WTC11 (cell line): ENCODE measurements around the gene KRT6A. TPM values are rescaled to one million over a fixed set of nuclear protein-coding genes. Genes with fewer than 3 reads are reported as not detected.

Experiments
- ATAC-seq: fragments of 200-7000 bp; cut with Tn5 transposase; 2 replicates; pipeline ENCODE4 v1.10.0; 2021; ENCODE audit warnings: mild to moderate bottlenecking, moderate library complexity
- CTCF ChIA-PET: fragments of 300-600 bp; sonication (Branson Sonifier 250); formaldehyde crosslinking; loops from one replicate; lab custom pipeline; 2021; ENCODE audit warnings: antibody characterized with exemption; lab: Charles Lee
- POLR2A ChIA-PET: fragments of 350-600 bp; sonication (Branson Sonifier 250); formaldehyde crosslinking; loops from one replicate; lab custom pipeline; 2021; ENCODE audit warnings: antibody characterized with exemption; lab: Charles Lee
- DNase-seq: peaks from one replicate; pipeline ENCODE4 v3.0.0; 2021; ENCODE audit warnings: low spot score
- H3K27ac Mint-ChIP-seq: 2 replicates; pipeline ENCODE4 v1.8.0; 2021; ENCODE audit warnings: mixed read lengths
- H3K27me3 Mint-ChIP-seq: 2 replicates; pipeline ENCODE4 v1.8.0; 2021; ENCODE audit warnings: low read depth, mild to moderate bottlenecking, moderate library complexity, mixed read lengths
- H3K36me3 Mint-ChIP-seq: 2 replicates; pipeline ENCODE4 v1.8.0; 2021; ENCODE audit warnings: mixed read lengths
- H3K4me1 Mint-ChIP-seq: 2 replicates; pipeline ENCODE4 v1.8.0; 2022; ENCODE audit warnings: mixed read lengths
- H3K4me3 Mint-ChIP-seq: 2 replicates; pipeline ENCODE4 v1.8.0; 2021; ENCODE audit warnings: mild to moderate bottlenecking, moderate library complexity, mixed read lengths
- H3K9me3 Mint-ChIP-seq: 2 replicates; pipeline ENCODE4 v1.8.0; 2021; ENCODE audit warnings: mixed read lengths
- EMX1 ChIP-seq: fragments of 250-450 bp; sonication (Bioruptor Pico); IDR thresholded peaks from 2 replicates; pipeline ENCODE4 v1.8.0; 2021; ENCODE audit warnings: mild to moderate bottlenecking
- FOXK1 ChIP-seq: sonication (generic); formaldehyde crosslinking; IDR thresholded peaks from 2 replicates; pipeline ENCODE4 v1.8.0; 2022; ENCODE audit warnings: mild to moderate bottlenecking, moderate library complexity, missing genetic modification reagents
- JAZF1 ChIP-seq: fragments of 250-450 bp; sonication (Bioruptor Pico); IDR thresholded peaks from 2 replicates; pipeline ENCODE4 v1.9.0; 2021; ENCODE audit warnings: moderate library complexity, mild to moderate bottlenecking, inconsistent platforms
- OVOL2 ChIP-seq: fragments of 250-450 bp; sonication (Bioruptor Pico); IDR thresholded peaks from 2 replicates; pipeline ENCODE4 v1.9.0; 2021; ENCODE audit warnings: mild to moderate bottlenecking, borderline replicate concordance
- RELA ChIP-seq: sonication (generic); formaldehyde crosslinking; IDR thresholded peaks from 2 replicates; pipeline ENCODE4 v1.8.1; 2022; ENCODE audit warnings: missing genetic modification reagents, mild to moderate bottlenecking, borderline replicate concordance
- SMAD3 ChIP-seq: sonication (generic); formaldehyde crosslinking; IDR thresholded peaks from 2 replicates; pipeline ENCODE4 v1.8.0; 2022; ENCODE audit warnings: missing genetic modification reagents, mild to moderate bottlenecking, borderline replicate concordance
- TCF7 ChIP-seq: sonication (generic); formaldehyde crosslinking; IDR thresholded peaks from 2 replicates; pipeline ENCODE4 v1.8.0; 2022; ENCODE audit warnings: mild to moderate bottlenecking, low read depth, missing genetic modification reagents, moderate library complexity
- TEAD1 ChIP-seq: sonication (generic); formaldehyde crosslinking; IDR thresholded peaks from 2 replicates; pipeline ENCODE4 v1.8.0; 2022; ENCODE audit warnings: mild to moderate bottlenecking, missing genetic modification reagents
- ZNF138 ChIP-seq: sonication (generic); formaldehyde crosslinking; conservative IDR thresholded peaks from 2 replicates; pipeline ENCODE4 v1.8.1; 2022; ENCODE audit warnings: mild to moderate bottlenecking, moderate library complexity, missing genetic modification reagents
- ZNF317 ChIP-seq: sonication (generic); formaldehyde crosslinking; IDR thresholded peaks from 2 replicates; pipeline ENCODE4 v1.8.1; 2023; ENCODE audit warnings: low read depth, mild to moderate bottlenecking, moderate library complexity, missing genetic modification reagents, borderline replicate concordance
- ZNF423 ChIP-seq: fragments of 250-450 bp; sonication (Bioruptor Pico); IDR thresholded peaks from 2 replicates; pipeline ENCODE4 v2.1.2; 2022; ENCODE audit warnings: mild to moderate bottlenecking, moderate library complexity
- ZNF532 ChIP-seq: fragments of 250-450 bp; sonication (Bioruptor Pico); IDR thresholded peaks from 2 replicates; pipeline ENCODE4 v1.9.0; 2021; ENCODE audit warnings: mild to moderate bottlenecking, borderline replicate concordance
- total RNA-seq: library from RNA; stranded (reverse); gene quantifications from 3 replicates; pipeline ENCODE4 v1.2.3, GENCODE V29; 2021
- TF ChIP-seq, protein P1 (sequence below): sonication (generic); formaldehyde crosslinking; IDR thresholded peaks from 2 replicates; pipeline ENCODE4 v1.8.1; 2023; ENCODE audit warnings: mild to moderate bottlenecking, moderate library complexity, missing genetic modification reagents
- TF ChIP-seq, protein P2 (sequence below): sonication (generic); formaldehyde crosslinking; IDR thresholded peaks from 2 replicates; pipeline ENCODE4 v1.8.1; 2022; ENCODE audit warnings: low read depth, missing genetic modification reagents, borderline replicate concordance
- TF ChIP-seq, protein P3 (sequence below): sonication (generic); formaldehyde crosslinking; IDR thresholded peaks from 2 replicates; pipeline ENCODE4 v1.8.1; 2022; ENCODE audit warnings: mild to moderate bottlenecking, moderate library complexity, missing genetic modification reagents
- TF ChIP-seq, protein P4 (sequence below): sonication (generic); formaldehyde crosslinking; IDR thresholded peaks from 2 replicates; pipeline ENCODE4 v1.8.0; 2022; ENCODE audit warnings: missing genetic modification reagents

KRT6A gene
- total RNA-seq, 1 experiment from 2014 or later = not detected

DNA sequence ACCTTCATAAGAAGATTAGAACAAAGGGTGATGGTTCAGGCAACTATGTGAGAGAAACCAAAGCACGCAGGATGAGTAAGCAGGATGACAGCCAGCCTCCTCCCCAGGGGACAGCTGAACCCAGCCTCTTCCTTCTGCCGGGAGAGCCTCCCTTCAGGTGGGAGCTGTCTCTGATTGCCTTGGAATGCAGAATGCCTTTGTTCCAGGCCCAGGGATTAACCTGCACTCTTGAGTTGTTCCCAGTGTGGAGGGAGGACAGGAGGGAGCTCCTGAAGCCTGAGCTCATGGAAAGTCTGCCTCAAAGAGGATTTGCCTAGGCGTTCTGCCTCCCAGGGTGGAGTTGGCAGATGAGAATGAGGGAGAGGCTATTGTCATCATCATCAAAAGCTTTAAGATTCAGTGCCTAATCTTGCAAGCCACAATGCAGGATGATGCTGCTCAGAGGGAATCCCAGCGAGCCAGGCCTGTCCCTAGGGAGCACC, 3.6 kb upstream of the KRT6A start:
- peak; percentile 82; the same call in 1 of the 2 replicates for TF ChIP-seq TEAD1
- TF ChIP-seq, protein P1, sequence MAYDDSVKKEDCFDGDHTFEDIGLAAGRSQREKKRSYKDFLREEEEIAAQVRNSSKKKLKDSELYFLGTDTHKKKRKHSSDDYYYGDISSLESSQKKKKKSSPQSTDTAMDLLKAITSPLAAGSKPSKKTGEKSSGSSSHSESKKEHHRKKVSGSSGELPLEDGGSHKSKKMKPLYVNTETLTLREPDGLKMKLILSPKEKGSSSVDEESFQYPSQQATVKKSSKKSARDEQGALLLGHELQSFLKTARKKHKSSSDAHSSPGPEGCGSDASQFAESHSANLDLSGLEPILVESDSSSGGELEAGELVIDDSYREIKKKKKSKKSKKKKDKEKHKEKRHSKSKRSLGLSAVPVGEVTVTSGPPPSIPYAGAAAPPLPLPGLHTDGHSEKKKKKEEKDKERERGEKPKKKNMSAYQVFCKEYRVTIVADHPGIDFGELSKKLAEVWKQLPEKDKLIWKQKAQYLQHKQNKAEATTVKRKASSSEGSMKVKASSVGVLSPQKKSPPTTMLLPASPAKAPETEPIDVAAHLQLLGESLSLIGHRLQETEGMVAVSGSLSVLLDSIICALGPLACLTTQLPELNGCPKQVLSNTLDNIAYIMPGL (CRISPR knock-in tag) = no peak
- no peak for TF ChIP-seq SMAD3 (CRISPR knock-in tag)
- TF ChIP-seq ZNF423 = no peak
- CTCF ChIA-PET = interaction anchor here (0.8 to 3.2 kb wide), 8 partner anchors 10 to 218 kb away, joined by 3 to 20 read pairs (median 6); no protein-coding TSS in a partner anchor
- H3K4me3 Mint-ChIP-seq = 0 out of 2 replicates have a peak overlapping the region, but pooled peaks have one; percentile 18
- H3K36me3 Mint-ChIP-seq = no peaks in the 10 kb centered on the region
- POLR2A ChIA-PET = no interaction called here
- DNase-seq = peak; percentile 42
- ATAC-seq = peak; percentile 83
- no peaks in the 10 kb centered on the region for H3K9me3 Mint-ChIP-seq
- H3K4me1 Mint-ChIP-seq = peaks cover 27% of the 10 kb centered on the region
- peaks cover 6% of the 10 kb centered on the region; the same call in 1 of the 2 replicates for H3K27me3 Mint-ChIP-seq
- peak overlapping the region; percentile 34; the same call in 1 of the 2 replicates for H3K27ac Mint-ChIP-seq

- peak overlapping the region; percentile 18; the same call in 1 of the 2 replicates for H3K4me3 Mint-ChIP-seq
- peaks cover 5% of the 10 kb centered on the region for H3K9me3 Mint-ChIP-seq
- ATAC-seq (peak; percentile 18), DNase-seq (no peak)
- no peak for TF ChIP-seq JAZF1
- no peak for TF ChIP-seq EMX1 (CRISPR knock-in tag)
- TF ChIP-seq ZNF138 (CRISPR knock-in tag) = no peak
- no peak for TF ChIP-seq OVOL2 (CRISPR knock-in tag)
- TF ChIP-seq, protein P2, sequence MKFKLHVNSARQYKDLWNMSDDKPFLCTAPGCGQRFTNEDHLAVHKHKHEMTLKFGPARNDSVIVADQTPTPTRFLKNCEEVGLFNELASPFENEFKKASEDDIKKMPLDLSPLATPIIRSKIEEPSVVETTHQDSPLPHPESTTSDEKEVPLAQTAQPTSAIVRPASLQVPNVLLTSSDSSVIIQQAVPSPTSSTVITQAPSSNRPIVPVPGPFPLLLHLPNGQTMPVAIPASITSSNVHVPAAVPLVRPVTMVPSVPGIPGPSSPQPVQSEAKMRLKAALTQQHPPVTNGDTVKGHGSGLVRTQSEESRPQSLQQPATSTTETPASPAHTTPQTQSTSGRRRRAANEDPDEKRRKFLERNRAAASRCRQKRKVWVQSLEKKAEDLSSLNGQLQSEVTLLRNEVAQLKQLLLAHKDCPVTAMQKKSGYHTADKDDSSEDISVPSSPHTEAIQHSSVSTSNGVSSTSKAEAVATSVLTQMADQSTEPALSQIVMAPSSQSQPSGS (CRISPR knock-in tag) = no peak
- no peak for TF ChIP-seq ZNF532 (CRISPR knock-in tag)
- no peak for TF ChIP-seq TCF7 (CRISPR knock-in tag)
- no peak for TF ChIP-seq RELA (CRISPR knock-in tag)
- peaks cover 6% of the 10 kb centered on the region; the same call in 1 of the 2 replicates for H3K27me3 Mint-ChIP-seq
- H3K36me3 Mint-ChIP-seq = no peaks in the 10 kb centered on the region
- peak overlapping the region; percentile 34 for H3K27ac Mint-ChIP-seq
- POLR2A ChIA-PET = no interaction called here
- H3K4me1 Mint-ChIP-seq = peaks cover 27% of the 10 kb centered on the region
- CTCF ChIA-PET = interaction anchor here (0.8 to 3.2 kb wide), 8 partner anchors 11 to 104 kb away, joined by 3 to 20 read pairs (median 6); no protein-coding TSS in a partner anchor
Measured at GRCh38 chr12:52496054-52496453, 3.0 kb upstream of the KRT6A start.

DNA sequence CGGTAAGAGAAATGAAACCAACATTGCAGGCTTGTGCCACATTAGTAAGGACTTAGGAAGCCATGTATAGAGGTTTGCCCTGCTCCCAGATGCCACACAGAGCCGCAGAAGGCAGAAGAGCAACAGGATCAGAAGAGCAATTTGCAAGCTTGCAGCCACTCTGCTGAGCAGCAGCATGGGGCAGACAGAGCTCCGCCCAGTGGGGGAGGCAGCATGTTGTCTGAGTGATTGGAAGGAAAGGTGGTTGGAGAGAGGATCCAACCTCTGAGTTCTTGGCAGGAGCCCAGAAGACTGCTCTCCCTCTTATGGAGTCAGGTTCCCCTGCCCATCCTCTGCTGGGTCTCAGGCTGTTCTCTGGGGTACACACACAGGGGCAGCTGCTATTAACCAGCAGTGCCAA, 2.3 kb upstream of the KRT6A start:
- DNase-seq (peak; percentile 50), ATAC-seq (peak; percentile 77)
- Mint-ChIP-seq H3K36me3 (no peaks in the 10 kb centered on the region), H3K9me3 (peaks cover 12% of the 10 kb centered on the region), H3K4me1 (peaks cover 27% of the 10 kb centered on the region), H3K27ac (no peak overlapping the region), H3K4me3 (no peak overlapping the region), H3K27me3 (peaks cover 4% of the 10 kb centered on the region; the same call in 1 of the 2 replicates)
- CTCF ChIA-PET = interaction anchor here (0.8 to 3.2 kb wide), 8 partner anchors 12 to 375 kb away, joined by 3 to 20 read pairs (median 6); no protein-coding TSS in a partner anchor
- no peak for TF ChIP-seq FOXK1 (CRISPR knock-in tag)
- TF ChIP-seq, protein P3, sequence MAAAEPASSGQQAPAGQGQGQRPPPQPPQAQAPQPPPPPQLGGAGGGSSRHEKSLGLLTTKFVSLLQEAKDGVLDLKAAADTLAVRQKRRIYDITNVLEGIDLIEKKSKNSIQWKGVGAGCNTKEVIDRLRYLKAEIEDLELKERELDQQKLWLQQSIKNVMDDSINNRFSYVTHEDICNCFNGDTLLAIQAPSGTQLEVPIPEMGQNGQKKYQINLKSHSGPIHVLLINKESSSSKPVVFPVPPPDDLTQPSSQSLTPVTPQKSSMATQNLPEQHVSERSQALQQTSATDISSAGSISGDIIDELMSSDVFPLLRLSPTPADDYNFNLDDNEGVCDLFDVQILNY = no peak
- TF ChIP-seq, protein P4, sequence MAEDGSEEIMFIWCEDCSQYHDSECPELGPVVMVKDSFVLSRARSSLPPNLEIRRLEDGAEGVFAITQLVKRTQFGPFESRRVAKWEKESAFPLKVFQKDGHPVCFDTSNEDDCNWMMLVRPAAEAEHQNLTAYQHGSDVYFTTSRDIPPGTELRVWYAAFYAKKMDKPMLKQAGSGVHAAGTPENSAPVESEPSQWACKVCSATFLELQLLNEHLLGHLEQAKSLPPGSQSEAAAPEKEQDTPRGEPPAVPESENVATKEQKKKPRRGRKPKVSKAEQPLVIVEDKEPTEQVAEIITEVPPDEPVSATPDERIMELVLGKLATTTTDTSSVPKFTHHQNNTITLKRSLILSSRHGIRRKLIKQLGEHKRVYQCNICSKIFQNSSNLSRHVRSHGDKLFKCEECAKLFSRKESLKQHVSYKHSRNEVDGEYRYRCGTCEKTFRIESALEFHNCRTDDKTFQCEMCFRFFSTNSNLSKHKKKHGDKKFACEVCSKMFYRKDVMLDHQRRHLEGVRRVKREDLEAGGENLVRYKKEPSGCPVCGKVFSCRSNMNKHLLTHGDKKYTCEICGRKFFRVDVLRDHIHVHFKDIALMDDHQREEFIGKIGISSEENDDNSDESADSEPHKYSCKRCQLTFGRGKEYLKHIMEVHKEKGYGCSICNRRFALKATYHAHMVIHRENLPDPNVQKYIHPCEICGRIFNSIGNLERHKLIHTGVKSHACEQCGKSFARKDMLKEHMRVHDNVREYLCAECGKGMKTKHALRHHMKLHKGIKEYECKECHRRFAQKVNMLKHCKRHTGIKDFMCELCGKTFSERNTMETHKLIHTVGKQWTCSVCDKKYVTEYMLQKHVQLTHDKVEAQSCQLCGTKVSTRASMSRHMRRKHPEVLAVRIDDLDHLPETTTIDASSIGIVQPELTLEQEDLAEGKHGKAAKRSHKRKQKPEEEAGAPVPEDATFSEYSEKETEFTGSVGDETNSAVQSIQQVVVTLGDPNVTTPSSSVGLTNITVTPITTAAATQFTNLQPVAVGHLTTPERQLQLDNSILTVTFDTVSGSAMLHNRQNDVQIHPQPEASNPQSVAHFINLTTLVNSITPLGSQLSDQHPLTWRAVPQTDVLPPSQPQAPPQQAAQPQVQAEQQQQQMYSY (CRISPR knock-in tag) = no peak
- TF ChIP-seq ZNF317 (CRISPR knock-in tag) = no peak
- POLR2A ChIA-PET = no interaction called here
